Testis (tissue), 2 donors: Measurements from ENCODE around the gene PLPPR3.

Source experiments
- POLR2A ChIP-seq: fragments of 450-650 bp; IDR thresholded peaks from one replicate; pipeline ENCODE4 v1.6.1; 2017; ENCODE audit warnings: antibody characterized with exemption, mild to moderate bottlenecking, moderate library complexity
- TF ChIP-seq, protein P1 (sequence below), 3 experiments: fragments of 450-650 bp in 2 of 3; fragments of 200-600 bp in 1 of 3; sonication (generic) in 1 of 3; IDR thresholded peaks; one replicate each; pipeline ENCODE4 v1.5.1; 2016 to 2019; ENCODE audit warnings: antibody characterized with exemption in 3 of 3, mild to moderate bottlenecking in 2 of 3, moderate library complexity in 1 of 3

DNA sequence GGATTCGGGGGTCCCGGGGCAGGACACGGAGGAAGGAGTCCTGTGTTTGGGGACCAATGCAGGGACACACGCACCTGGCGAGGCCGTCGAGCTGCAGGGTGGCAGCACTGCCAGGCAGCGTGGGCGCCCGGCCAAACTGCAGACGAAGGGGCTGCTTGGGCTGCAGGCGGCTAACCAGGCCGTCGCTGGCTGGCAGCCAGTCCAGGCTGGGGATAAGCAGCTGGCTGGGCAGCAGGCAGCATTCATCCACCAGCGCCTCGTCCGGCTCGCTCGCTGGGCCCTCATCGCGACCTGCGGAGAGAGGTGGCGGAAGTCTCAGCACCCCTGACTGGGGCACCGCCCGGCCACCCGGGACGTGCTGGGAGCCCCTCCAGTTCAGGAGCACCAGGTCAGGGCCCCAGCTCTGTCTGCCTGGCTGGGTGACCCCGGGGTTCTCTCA is 49.2 kb upstream of the PLPPR3 start:
- TF ChIP-seq, protein P1, sequence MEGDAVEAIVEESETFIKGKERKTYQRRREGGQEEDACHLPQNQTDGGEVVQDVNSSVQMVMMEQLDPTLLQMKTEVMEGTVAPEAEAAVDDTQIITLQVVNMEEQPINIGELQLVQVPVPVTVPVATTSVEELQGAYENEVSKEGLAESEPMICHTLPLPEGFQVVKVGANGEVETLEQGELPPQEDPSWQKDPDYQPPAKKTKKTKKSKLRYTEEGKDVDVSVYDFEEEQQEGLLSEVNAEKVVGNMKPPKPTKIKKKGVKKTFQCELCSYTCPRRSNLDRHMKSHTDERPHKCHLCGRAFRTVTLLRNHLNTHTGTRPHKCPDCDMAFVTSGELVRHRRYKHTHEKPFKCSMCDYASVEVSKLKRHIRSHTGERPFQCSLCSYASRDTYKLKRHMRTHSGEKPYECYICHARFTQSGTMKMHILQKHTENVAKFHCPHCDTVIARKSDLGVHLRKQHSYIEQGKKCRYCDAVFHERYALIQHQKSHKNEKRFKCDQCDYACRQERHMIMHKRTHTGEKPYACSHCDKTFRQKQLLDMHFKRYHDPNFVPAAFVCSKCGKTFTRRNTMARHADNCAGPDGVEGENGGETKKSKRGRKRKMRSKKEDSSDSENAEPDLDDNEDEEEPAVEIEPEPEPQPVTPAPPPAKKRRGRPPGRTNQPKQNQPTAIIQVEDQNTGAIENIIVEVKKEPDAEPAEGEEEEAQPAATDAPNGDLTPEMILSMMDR (IDR thresholded peaks at IDR 0.05), result no peak
- TF ChIP-seq POLR2A, result no peak
